Measurements from ENCODE around the gene TOX2.

DNA sequence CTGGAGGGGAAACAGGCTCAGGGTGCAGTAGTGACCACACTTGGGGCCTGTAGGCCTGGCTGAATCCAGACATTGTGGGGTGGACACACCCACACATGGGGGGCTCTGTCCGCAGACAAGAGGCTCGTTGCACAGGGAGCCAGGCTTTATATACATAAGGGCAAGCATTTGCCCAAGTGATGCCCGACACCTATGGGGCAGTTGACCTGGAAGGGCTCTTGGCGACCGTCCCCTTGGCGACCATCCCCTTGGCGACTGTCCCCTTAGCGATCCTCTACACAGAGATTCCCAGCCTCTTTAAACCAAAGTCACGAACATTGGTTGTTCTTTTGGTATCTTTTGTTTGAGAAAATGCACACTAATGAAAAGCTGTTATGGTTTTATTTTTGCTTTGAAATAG is 2.7 kb downstream of the TOX2 start:
- TF ChIP-seq POLR2A (IDR thresholded peaks at IDR 0.05): no peak
- TF ChIP-seq, protein P1, sequence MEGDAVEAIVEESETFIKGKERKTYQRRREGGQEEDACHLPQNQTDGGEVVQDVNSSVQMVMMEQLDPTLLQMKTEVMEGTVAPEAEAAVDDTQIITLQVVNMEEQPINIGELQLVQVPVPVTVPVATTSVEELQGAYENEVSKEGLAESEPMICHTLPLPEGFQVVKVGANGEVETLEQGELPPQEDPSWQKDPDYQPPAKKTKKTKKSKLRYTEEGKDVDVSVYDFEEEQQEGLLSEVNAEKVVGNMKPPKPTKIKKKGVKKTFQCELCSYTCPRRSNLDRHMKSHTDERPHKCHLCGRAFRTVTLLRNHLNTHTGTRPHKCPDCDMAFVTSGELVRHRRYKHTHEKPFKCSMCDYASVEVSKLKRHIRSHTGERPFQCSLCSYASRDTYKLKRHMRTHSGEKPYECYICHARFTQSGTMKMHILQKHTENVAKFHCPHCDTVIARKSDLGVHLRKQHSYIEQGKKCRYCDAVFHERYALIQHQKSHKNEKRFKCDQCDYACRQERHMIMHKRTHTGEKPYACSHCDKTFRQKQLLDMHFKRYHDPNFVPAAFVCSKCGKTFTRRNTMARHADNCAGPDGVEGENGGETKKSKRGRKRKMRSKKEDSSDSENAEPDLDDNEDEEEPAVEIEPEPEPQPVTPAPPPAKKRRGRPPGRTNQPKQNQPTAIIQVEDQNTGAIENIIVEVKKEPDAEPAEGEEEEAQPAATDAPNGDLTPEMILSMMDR (IDR thresholded peaks at IDR 0.05 in 4 of 5, conservative IDR thresholded peaks at IDR 0.05 in 1 of 5): no peak

All from gastrocnemius medialis (tissue), 4 donors.